Activated naive CD8-positive, alpha-beta T cell treated with anti-CD3 and anti-CD28 coated beads for 36 hours (primary cell): ENCODE results near the gene UBLCP1. TPM values are rescaled to one million over a fixed set of nuclear protein-coding genes. Genes with fewer than 3 reads are reported as not detected.

Source experiments
- total RNA-seq, 2 experiments: library from RNA; stranded (reverse); gene quantifications; one replicate each; pipeline ENCODE4 v1.2.3, GENCODE V29; 2021

The UBLCP1 gene
- total RNA-seq, 2 experiments from 2014 or later, result 40.4 to 42.3 TPM

Other genes with a start within 250 kb of the UBLCP1 start
- under 1 TPM; 0.21 to 0.22 TPM for gene EBF1, start 163.4 kb upstream of the UBLCP1 start, total RNA-seq
- gene RNF145, start 53.7 kb upstream of the UBLCP1 start, total RNA-seq, result 10 to 100 TPM; 80.3 to 88.5 TPM
- not detected for gene IL12B, start 67.2 kb downstream of the UBLCP1 start, total RNA-seq